ENCODE data around the gene MT1F. TPM values are rescaled to one million over a fixed set of nuclear protein-coding genes. Genes with fewer than 3 reads are reported as not detected.

The MT1F gene
- total and polyA plus RNA-seq, 10 of the 15 experiments (the other 5 are each of a cell fraction or from before 2014, with no cell fraction given): 0.28 to 2.5 (median 1.1) TPM; not detected in 1

DNA sequence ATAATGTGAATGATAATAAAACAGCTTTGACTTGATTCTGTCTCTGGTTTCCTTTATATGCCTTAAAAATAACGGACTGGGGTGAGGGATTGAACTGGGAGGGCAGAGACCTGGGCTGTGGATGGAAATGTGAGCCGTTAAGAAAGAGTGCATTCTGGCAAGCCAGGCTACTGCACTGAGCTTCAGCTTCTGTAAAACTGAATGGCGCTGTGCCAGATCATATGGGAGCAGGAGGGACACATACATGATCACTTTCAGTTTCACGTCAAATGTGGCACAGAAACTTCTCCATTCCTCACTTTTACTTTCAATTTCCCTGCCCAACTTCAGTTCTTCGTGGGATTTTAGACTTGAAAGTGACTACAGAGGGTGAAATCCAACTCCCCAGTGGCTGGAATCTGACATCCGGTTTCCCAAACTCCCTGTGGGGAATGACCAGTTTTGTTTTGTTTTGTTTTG, 48.3 kb upstream of the MT1F start (continued):
- TF ChIP-seq, protein P1, sequence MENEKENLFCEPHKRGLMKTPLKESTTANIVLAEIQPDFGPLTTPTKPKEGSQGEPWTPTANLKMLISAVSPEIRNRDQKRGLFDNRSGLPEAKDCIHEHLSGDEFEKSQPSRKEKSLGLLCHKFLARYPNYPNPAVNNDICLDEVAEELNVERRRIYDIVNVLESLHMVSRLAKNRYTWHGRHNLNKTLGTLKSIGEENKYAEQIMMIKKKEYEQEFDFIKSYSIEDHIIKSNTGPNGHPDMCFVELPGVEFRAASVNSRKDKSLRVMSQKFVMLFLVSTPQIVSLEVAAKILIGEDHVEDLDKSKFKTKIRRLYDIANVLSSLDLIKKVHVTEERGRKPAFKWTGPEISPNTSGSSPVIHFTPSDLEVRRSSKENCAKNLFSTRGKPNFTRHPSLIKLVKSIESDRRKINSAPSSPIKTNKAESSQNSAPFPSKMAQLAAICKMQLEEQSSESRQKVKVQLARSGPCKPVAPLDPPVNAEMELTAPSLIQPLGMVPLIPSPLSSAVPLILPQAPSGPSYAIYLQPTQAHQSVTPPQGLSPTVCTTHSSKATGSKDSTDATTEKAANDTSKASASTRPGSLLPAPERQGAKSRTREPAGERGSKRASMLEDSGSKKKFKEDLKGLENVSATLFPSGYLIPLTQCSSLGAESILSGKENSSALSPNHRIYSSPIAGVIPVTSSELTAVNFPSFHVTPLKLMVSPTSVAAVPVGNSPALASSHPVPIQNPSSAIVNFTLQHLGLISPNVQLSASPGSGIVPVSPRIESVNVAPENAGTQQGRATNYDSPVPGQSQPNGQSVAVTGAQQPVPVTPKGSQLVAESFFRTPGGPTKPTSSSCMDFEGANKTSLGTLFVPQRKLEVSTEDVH (IDR thresholded peaks at IDR 0.05; ENCODE audit: low read depth, partially characterized antibody): peak; percentile 21
- TF ChIP-seq, protein P2, sequence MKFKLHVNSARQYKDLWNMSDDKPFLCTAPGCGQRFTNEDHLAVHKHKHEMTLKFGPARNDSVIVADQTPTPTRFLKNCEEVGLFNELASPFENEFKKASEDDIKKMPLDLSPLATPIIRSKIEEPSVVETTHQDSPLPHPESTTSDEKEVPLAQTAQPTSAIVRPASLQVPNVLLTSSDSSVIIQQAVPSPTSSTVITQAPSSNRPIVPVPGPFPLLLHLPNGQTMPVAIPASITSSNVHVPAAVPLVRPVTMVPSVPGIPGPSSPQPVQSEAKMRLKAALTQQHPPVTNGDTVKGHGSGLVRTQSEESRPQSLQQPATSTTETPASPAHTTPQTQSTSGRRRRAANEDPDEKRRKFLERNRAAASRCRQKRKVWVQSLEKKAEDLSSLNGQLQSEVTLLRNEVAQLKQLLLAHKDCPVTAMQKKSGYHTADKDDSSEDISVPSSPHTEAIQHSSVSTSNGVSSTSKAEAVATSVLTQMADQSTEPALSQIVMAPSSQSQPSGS (IDR thresholded peaks at IDR 0.05; ENCODE audit: low read length): peak; percentile 72
- TF ChIP-seq NR2F1 (conservative IDR thresholded peaks at IDR 0.05) (no peak), RAD51 (IDR thresholded peaks at IDR 0.05) (peak; percentile 66)

DNA sequence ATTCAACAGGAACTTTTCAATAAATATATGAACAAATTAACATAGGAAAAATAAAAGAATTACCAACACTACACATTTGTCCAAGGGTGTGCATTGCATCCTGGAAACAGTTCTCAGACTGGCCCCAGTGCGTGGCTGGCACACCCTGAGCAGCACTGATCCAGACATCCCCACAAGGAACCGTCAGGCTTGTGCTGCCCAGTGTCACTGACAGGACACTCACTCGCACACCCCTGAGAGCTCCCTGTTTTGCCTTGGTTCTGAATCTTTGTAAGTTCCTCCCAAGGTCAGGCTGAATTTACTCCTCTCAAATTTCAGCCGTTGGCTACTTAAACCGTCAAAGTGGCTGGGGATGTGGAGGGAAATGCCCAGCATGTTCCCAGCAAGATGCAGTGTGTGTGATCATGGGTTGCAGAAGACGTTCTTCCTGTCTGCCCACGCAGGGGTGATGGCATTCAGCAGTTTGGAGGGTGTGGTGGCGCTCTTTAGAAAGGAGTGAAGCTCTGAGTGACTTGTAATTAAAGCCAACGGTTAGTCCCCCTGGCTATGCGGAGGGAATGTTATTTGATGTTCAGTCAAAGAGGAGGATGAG, 47.6 kb upstream of the MT1F start:
- FAIRE-seq (no peak), ATAC-seq (peak; percentile 49), DNase-seq (ENCODE audit: low read depth, low spot score) (peak; percentile 55)
- no peaks in the 10 kb centered on the region for H3K36me3 ChIP-seq (ENCODE audit: control insufficient read depth in 2 of 2, insufficient read depth in 2 of 2, low read length in 1 of 2)
- 8% methylated on average over 10 of the region's 10 CpGs for WGBS (ENCODE audit: insufficient coverage, insufficient replicate concordance, low lambda C conversion rate, missing lambda C conversion rate)
- H3K4me1 ChIP-seq (ENCODE audit: control insufficient read depth, insufficient read depth, low read length): peaks cover 29% of the 10 kb centered on the region
- ChIA-PET SMC1A (ENCODE audit: uncharacterized antibody, unreplicated experiment) (interaction anchor here (0.7 to 4.6 kb wide), 9 partner anchors 9 to 729 kb away, joined by 3 to 27 read pairs (median 6); no protein-coding TSS in a partner anchor), RAD21 (ENCODE audit: unreplicated experiment) (interaction anchor here (1.3 to 4.6 kb wide), 5 partner anchors 14 to 91 kb away, joined by 3 to 23 read pairs (median 5); no protein-coding TSS in a partner anchor), POLR2A (interaction anchor here (0.6 to 1.7 kb wide), 3 partner anchors 15 to 359 kb away, joined by 3 to 4 read pairs (median 3); partner anchors contain the start of genes MT1E and MT1X), CTCF (interaction anchor here (1.0 to 10.0 kb wide), 8 partner anchors 9 to 92 kb away, joined by 3 to 77 read pairs (median 6); no protein-coding TSS in a partner anchor)
- no peaks in the 10 kb centered on the region for H3K79me2 ChIP-seq (ENCODE audit: control insufficient read depth, insufficient read depth, low read length)
- no peaks in the 10 kb centered on the region for H3K27me3 ChIP-seq (replicated peaks in 1 of 2; ENCODE audit: control insufficient read depth in 2 of 2, insufficient read depth in 2 of 2, low read length in 1 of 2)
- H3K9ac ChIP-seq (ENCODE audit: control insufficient read depth, insufficient read depth, low read length): peak overlapping the region; percentile 38; the same call in 1 of the 2 replicates
- no peaks in the 10 kb centered on the region for H3K9me3 ChIP-seq (replicated peaks; ENCODE audit: control insufficient read depth, insufficient read depth, low read length)
- H4K20me1 ChIP-seq (ENCODE audit: control insufficient read depth, insufficient read depth): no peaks in the 10 kb centered on the region
- intact Hi-C loops (cut with micrococcal nuclease; ENCODE audit: unreplicated experiment) (no loop called here), in situ Hi-C loops (cut with MboI) (no loop called here)
- peak overlapping the region; percentile 50 for H3K27ac ChIP-seq (ENCODE audit: control insufficient read depth, insufficient read depth)
- peak overlapping the region; percentile 82 for H3K4me2 ChIP-seq (ENCODE audit: control insufficient read depth, insufficient read depth)
- H3K4me3 ChIP-seq: peak overlapping the region; percentile 70
- BruUV-seq (replicated peaks): no TSS peak
- H2AFZ ChIP-seq (ENCODE audit: control insufficient read depth, low read depth, low read length): peak overlapping the region; percentile 60
- no peak for TF ChIP-seq SMAD1 (IDR thresholded peaks at IDR 0.05; ENCODE audit: low read depth, partially characterized antibody)
- TF ChIP-seq, protein P3, sequence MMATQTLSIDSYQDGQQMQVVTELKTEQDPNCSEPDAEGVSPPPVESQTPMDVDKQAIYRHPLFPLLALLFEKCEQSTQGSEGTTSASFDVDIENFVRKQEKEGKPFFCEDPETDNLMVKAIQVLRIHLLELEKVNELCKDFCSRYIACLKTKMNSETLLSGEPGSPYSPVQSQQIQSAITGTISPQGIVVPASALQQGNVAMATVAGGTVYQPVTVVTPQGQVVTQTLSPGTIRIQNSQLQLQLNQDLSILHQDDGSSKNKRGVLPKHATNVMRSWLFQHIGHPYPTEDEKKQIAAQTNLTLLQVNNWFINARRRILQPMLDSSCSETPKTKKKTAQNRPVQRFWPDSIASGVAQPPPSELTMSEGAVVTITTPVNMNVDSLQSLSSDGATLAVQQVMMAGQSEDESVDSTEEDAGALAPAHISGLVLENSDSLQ (IDR thresholded peaks at IDR 0.05): peak; percentile 72
- TF ChIP-seq MXI1 (IDR thresholded peaks at IDR 0.05; ENCODE audit: low read depth, low read length): no peak
- TF ChIP-seq ZSCAN29 (IDR thresholded peaks at IDR 0.05): no peak
- peak; percentile 51 for TF ChIP-seq EED (IDR thresholded peaks at IDR 0.05; ENCODE audit: low read depth)
- TF ChIP-seq NR2F1 (conservative IDR thresholded peaks at IDR 0.05): no peak
- peak; percentile 20 to 53; a peak in 2 of 4 replicates for TF ChIP-seq BHLHE40 (IDR thresholded peaks at IDR 0.05; ENCODE audit: borderline replicate concordance in 1 of 2, low read depth in 2 of 2, low read length in 1 of 2)
- peak; percentile 45; the same call in 1 of the 2 replicates for TF ChIP-seq GABPA (IDR thresholded peaks at IDR 0.05; ENCODE audit: low read depth)
- TF ChIP-seq CREB1 (IDR thresholded peaks at IDR 0.05; ENCODE audit: low read depth): peak; percentile 75
- TF ChIP-seq, protein P4, sequence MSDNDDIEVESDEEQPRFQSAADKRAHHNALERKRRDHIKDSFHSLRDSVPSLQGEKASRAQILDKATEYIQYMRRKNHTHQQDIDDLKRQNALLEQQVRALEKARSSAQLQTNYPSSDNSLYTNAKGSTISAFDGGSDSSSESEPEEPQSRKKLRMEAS (IDR thresholded peaks at IDR 0.05; ENCODE audit: low read depth, low read length): peak; percentile 30; the same call in 1 of the 2 replicates

All from GM12878 (cell line).